ENCODE data around the gene RDX. TPM values are rescaled to one million over a fixed set of nuclear protein-coding genes. Genes with fewer than 3 reads are reported as not detected.

Gene RDX
- polyA plus RNA-seq (ENCODE audit: insufficient read length in 3 of 3) = 100 to 1,000 TPM; 132 to 165 (median 134) TPM
- long read RNA-seq, donor 1, full-length matches to known transcripts = 3 of 41 reads
- long read RNA-seq, donor 1, partial matches to known transcripts = 38 of 41 reads
- long read RNA-seq, donor 1, other reads (novel, unspliced or antisense) = 0 of 41 reads
- long read RNA-seq, donor 2, full-length matches to known transcripts = 5 of 39 reads
- long read RNA-seq, donor 2, partial matches to known transcripts = 34 of 39 reads
- long read RNA-seq, donor 2, other reads (novel, unspliced or antisense) = 0 of 39 reads
- long read RNA-seq, donor 3, full-length matches to known transcripts = 17 of 99 reads
- long read RNA-seq, donor 3, partial matches to known transcripts = 82 of 99 reads
- long read RNA-seq, donor 3, other reads (novel, unspliced or antisense) = 0 of 99 reads
- long read RNA-seq, donor 4, full-length matches to known transcripts = 12 of 81 reads
- long read RNA-seq, donor 4, partial matches to known transcripts = 69 of 81 reads
- long read RNA-seq, donor 4, other reads (novel, unspliced or antisense) = 0 of 81 reads
- long read RNA-seq, donor 5 = 0 reads
- long read RNA-seq, donor 6, full-length matches to known transcripts = 12 of 58 reads
- long read RNA-seq, donor 6, partial matches to known transcripts = 46 of 58 reads
- long read RNA-seq, donor 6, other reads (novel, unspliced or antisense) = 0 of 58 reads
- long read RNA-seq, donor 7, full-length matches to known transcripts = 4 of 53 reads
- long read RNA-seq, donor 7, partial matches to known transcripts = 49 of 53 reads
- long read RNA-seq, donor 7, other reads (novel, unspliced or antisense) = 0 of 53 reads
- long read RNA-seq, donor 8, full-length matches to known transcripts = 9 of 205 reads
- long read RNA-seq, donor 8, partial matches to known transcripts = 91 of 205 reads
- long read RNA-seq, donor 8, other reads (novel, unspliced or antisense) = 105 of 205 reads
- long read RNA-seq, donor 9, full-length matches to known transcripts = 10 of 42 reads
- long read RNA-seq, donor 9, partial matches to known transcripts = 32 of 42 reads
- long read RNA-seq, donor 9, other reads (novel, unspliced or antisense) = 0 of 42 reads
- long read RNA-seq, donor 10, partial matches to known transcripts = 32 of 34 reads
- long read RNA-seq, donor 10, other reads (novel, unspliced or antisense) = 0 of 34 reads
- long read RNA-seq, donor 11, full-length matches to known transcripts = 13 of 93 reads
- long read RNA-seq, donor 11, partial matches to known transcripts = 80 of 93 reads
- long read RNA-seq, donor 11, other reads (novel, unspliced or antisense) = 0 of 93 reads
- long read RNA-seq, donor 12, full-length matches to known transcripts = 2 of 8 reads
- long read RNA-seq, donor 12, partial matches to known transcripts = 6 of 8 reads
- long read RNA-seq, donor 12, other reads (novel, unspliced or antisense) = 0 of 8 reads
- long read RNA-seq, donor 13 = 0 reads
- long read RNA-seq, donor 14, full-length matches to known transcripts = 10 of 39 reads
- long read RNA-seq, donor 14, partial matches to known transcripts = 29 of 39 reads
- long read RNA-seq, donor 14, other reads (novel, unspliced or antisense) = 0 of 39 reads
- long read RNA-seq, donor 15, full-length matches to known transcripts = 2 of 25 reads
- long read RNA-seq, donor 15, partial matches to known transcripts = 23 of 25 reads
- long read RNA-seq, donor 15, other reads (novel, unspliced or antisense) = 0 of 25 reads
- long read RNA-seq, donor 16, full-length matches to known transcripts = 31 of 256 reads
- long read RNA-seq, donor 16, partial matches to known transcripts = 225 of 256 reads
- long read RNA-seq, donor 16, other reads (novel, unspliced or antisense) = 0 of 256 reads

- peak in 10 of 11 donors; percentile 50 to 80 (median 72) for DNase-seq (ENCODE audit: extremely low read depth in 1 of 11, low read depth in 9 of 11, low spot score in 4 of 11)
Measured at GRCh38 chr11:110296226-110297075, at the start of gene RDX. Gene RDX (minus strand): TSS chr11:110296614. CDS start chr11:110279692, 16,922 bp downstream.

- DNase-seq (ENCODE audit: extremely low read depth in 1 of 11, low read depth in 9 of 11, low spot score in 4 of 11) = no peak
Measured at GRCh38 chr11:110345743-110346142, 49.3 kb upstream of the RDX start.

GRCh38 chr11:110340436-110340835 is 44.0 kb upstream of the RDX start:
- no peak for DNase-seq (ENCODE audit: extremely low read depth in 1 of 11, low read depth in 9 of 11, low spot score in 4 of 11)

- no peak for DNase-seq (ENCODE audit: extremely low read depth in 1 of 11, low read depth in 9 of 11, low spot score in 4 of 11)
Measured at GRCh38 chr11:110339456-110340250, 43.2 kb upstream of the RDX start.

- DNase-seq (ENCODE audit: extremely low read depth in 1 of 11, low read depth in 9 of 11, low spot score in 4 of 11) = no peak
Measured at GRCh38 chr11:110338684-110339083, 42.3 kb upstream of the RDX start.

- DNase-seq (ENCODE audit: extremely low read depth in 1 of 11, low read depth in 9 of 11, low spot score in 4 of 11) = no peak
Measured at GRCh38 chr11:110337570-110338193, 41.3 kb upstream of the RDX start.

GRCh38 chr11:110336054-110336453 is 39.6 kb upstream of the RDX start:
- DNase-seq (ENCODE audit: extremely low read depth in 1 of 11, low read depth in 9 of 11, low spot score in 4 of 11) = no peak

- no peak for DNase-seq (ENCODE audit: extremely low read depth in 1 of 11, low read depth in 9 of 11, low spot score in 4 of 11)
Measured at GRCh38 chr11:110335358-110335757, 38.9 kb upstream of the RDX start.

GRCh38 chr11:110331626-110332025 is 35.2 kb upstream of the RDX start:
- DNase-seq (ENCODE audit: extremely low read depth in 1 of 11, low read depth in 9 of 11, low spot score in 4 of 11) = no peak

- DNase-seq (ENCODE audit: extremely low read depth in 1 of 11, low read depth in 9 of 11, low spot score in 4 of 11) = no peak
Measured at GRCh38 chr11:110329445-110329844, 33.0 kb upstream of the RDX start.

GRCh38 chr11:110327508-110327907 is 31.1 kb upstream of the RDX start:
- DNase-seq (ENCODE audit: extremely low read depth in 1 of 11, low read depth in 9 of 11, low spot score in 4 of 11) = no peak

GRCh38 chr11:110323786-110324185 is 27.4 kb upstream of the RDX start:
- DNase-seq (ENCODE audit: extremely low read depth in 1 of 11, low read depth in 9 of 11, low spot score in 4 of 11) = no peak

GRCh38 chr11:110319501-110319900 is 23.1 kb upstream of the RDX start:
- no peak for DNase-seq (ENCODE audit: extremely low read depth in 1 of 11, low read depth in 9 of 11, low spot score in 4 of 11)

GRCh38 chr11:110318638-110319404 is 22.4 kb upstream of the RDX start:
- no peak for DNase-seq (ENCODE audit: extremely low read depth in 1 of 11, low read depth in 9 of 11, low spot score in 4 of 11)

- DNase-seq (ENCODE audit: extremely low read depth in 1 of 11, low read depth in 9 of 11, low spot score in 4 of 11) = peak in 2 of 11 donors; percentile 13 to 19
Measured at GRCh38 chr11:110317516-110317932, 21.1 kb upstream of the RDX start.
